ENCODE results near the gene HSPA8.

Gene HSPA8

GRCh38 chr11:123047266-123047946 lies 14.5 kb downstream of the HSPA8 start:
- DNase-seq (ENCODE audit: low read depth) = no peak

- no peak for DNase-seq (ENCODE audit: low read depth)
Observed at GRCh38 chr11:123046473-123047259, 15.3 kb downstream of the HSPA8 start.

GRCh38 chr11:123045101-123045500 lies 16.8 kb downstream of the HSPA8 start:
- DNase-seq (ENCODE audit: low read depth) = no peak

- DNase-seq (ENCODE audit: low read depth) = no peak
Observed at GRCh38 chr11:123041185-123041584, 20.8 kb downstream of the HSPA8 start.

GRCh38 chr11:123040111-123040432 lies 21.9 kb downstream of the HSPA8 start:
- no peak for DNase-seq (ENCODE audit: low read depth)

GRCh38 chr11:123035831-123036230 lies 26.1 kb downstream of the HSPA8 start:
- DNase-seq (ENCODE audit: low read depth) = no peak

- DNase-seq (ENCODE audit: low read depth) = no peak
Observed at GRCh38 chr11:123034597-123034996, 27.3 kb downstream of the HSPA8 start.

GRCh38 chr11:123033895-123034294 lies 28.0 kb downstream of the HSPA8 start:
- no peak for DNase-seq (ENCODE audit: low read depth)

- no peak for DNase-seq (ENCODE audit: low read depth)
Observed at GRCh38 chr11:123030517-123030916, 31.4 kb downstream of the HSPA8 start.

- DNase-seq (ENCODE audit: low read depth) = peak; percentile 8
Observed at GRCh38 chr11:123020968-123021367, 41.0 kb downstream of the HSPA8 start.

- no peak for DNase-seq (ENCODE audit: low read depth)
Observed at GRCh38 chr11:123018702-123019101, 43.2 kb downstream of the HSPA8 start.

- no peak for DNase-seq (ENCODE audit: low read depth)
Observed at GRCh38 chr11:123011510-123011909, 50.4 kb downstream of the HSPA8 start.

Measured in activated T-cell treated with anti-CD3 and anti-CD28 coated beads for 24 hours (primary cell).